ENCODE results near the gene SPHKAP.
"Not testable (repeated sequence)": the region's sequence is repeated elsewhere in the genome, so short reads cannot be mapped to it uniquely, and the experiment has no call there.

SPHKAP gene

DNA sequence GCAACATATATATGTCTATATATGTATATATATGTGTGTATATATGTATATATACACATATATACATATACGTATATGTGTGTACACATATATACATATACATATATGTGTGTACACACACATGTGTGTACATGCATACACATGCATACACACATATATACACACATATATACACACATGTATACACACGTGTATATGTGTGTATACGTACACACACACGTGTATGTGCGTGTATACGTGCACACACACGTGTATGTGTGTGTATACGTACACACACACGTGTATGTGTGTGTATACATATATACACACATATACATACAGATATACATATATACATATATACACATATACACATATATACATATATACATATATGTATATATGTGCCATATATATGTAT is 89.4 kb downstream of the SPHKAP start:
- DNase-seq, result no peak

DNA sequence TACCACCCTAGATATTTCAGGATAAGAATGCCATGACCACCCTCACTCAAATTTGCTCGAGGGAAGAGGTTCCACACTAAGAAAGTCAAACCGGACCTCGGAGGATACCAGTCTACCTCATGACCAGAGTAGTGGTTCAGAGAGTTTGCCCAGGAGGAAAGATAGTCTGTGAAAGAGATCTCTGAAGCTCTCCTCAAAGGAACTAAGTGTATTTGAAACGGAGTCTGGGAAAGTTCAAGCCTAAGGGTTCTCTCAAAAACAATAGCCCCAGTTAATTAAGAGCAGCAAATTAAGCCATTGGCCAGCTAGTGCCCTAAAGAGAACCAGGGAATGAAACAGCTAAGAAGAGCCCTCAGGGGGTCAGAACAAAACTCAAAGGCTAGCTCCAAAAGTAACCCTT is 94.9 kb downstream of the SPHKAP start:
- no peak for DNase-seq

DNA sequence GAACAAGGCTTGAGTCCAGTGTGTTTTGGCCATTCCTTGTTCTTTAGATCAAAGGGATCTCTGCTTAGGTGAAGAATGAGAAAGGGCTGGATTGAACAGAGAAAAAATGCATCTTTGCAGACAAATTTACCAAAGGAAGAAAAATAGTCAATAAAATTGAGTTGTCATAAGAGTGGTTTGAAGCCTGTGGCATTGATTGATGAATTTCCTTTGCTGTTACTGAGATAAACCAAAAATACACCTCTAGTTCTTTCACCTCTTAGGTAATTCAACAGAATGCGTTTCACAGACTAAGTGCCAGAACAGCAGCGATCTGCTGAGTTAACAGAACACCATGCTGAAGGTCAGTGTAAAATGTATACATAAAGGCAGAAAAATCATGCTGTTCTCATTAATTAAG is 96.8 kb downstream of the SPHKAP start:
- no peak for DNase-seq

DNA sequence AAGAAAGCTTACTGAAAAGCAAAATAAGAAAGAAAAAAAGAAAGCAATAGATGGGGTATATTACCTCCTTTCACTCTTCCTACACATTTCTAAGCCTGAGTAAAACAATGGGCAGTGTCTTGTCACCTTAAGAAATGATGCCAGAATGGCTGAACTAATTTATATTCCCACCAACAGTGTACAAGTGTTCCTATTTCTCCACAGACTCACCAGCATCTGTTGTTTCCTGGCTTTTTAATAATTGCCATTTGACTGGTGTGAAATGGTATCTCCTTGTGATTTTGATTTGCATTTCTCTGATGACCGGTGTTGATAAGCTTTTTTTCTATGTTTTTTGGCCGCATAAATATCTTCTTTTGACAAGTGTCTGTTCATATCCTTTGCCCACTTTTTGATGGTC is 98.4 kb downstream of the SPHKAP start:
- no peak for DNase-seq

DNA sequence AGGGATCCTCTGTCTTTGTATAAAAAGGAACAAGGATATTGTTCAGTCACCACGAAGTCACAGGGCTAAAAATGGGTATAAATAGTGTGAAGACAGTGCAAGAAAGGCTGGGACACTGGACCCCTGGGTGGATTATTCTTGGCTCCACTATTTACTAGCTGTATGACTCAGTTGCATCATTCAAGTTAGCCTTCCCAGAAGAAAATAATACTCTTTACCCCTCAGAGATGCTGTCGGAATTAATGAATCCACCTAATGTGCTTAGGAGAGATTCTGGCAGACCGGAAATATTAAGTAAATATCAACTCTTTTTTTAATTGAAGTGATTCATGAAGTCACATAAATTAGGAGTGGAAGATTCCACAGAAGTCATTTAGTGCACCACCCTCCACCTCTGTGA is 98.9 kb downstream of the SPHKAP start:
- DNase-seq, result no peak

DNA sequence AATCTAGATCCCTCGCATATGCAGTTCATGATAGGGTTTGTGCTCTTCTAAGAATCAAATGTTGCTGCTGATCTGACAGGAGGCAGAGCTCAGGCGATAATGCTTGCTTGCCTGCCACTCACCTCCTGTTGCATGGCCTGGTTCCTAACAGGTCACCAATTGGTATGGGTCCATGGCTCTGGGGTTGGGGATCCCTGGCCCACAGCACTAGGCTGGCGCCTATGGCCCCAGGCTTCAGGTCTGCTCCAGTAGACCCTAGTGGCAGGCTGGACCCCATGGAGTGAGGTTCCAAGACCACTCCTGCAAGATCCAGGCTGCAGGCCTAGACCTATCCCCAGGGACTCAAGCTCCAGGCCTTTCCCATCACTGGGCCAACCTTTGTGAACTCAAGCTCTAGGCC is 102.3 kb downstream of the SPHKAP start:
- no peak for DNase-seq

DNA sequence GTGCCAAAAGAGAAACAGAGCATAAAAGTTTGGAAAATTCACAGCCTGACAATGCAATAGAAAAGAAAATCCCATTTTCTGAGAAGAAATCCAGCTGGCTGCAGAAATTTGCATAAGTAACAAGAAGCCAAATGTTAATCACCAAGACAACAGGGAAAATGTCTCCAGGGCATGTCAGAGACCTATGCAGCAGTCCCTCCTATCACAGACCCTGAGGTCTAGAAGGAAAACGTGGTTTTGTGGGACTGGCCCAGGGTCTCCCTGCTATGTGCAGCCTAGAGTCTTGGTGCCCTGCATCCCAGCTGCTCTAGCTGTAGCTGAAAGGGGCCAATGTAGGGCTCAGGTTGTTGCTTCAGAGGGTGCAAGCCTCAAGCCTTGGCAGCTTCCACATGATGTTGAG is 104.8 kb downstream of the SPHKAP start:
- DNase-seq, result not testable (repeated sequence)

DNA sequence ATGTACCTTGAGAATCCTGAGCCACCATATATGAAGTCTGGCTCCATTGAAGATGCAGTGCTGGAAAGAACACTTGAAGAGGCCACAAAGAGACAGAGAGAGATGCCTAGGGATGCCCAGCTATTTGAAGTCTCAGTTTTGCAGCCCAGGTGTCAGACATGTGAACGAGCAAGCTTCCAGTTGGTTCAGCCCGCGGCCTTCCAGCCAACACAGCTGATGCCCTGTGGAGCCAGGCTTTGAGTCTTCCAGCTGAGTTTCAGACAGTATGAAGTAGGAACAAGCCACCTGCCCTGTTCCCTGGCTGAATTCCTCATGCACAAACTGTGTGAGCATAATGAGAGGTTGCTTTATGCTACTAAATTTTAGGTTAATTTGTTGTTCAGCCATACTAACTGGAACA is 108.8 kb downstream of the SPHKAP start:
- DNase-seq, result no peak

DNA sequence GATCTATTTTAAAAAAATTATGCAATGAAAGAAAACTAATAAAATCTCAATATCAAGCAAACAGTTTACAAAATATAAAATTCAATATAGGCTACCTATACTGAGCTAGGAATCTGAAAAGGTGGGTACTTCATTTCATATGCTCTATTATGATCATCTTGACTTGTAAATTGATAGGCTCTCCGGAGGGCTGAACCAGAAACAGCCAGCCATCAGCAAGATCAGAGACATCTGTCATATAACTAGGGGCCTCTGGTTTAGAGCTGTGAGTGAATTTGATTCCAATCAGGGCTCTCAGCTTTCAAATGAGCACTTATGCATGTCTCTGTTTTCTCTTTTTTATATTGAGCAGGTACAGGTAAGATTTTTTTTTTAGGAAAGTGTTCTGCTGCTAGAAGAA is 114.2 kb downstream of the SPHKAP start:
- DNase-seq, result no peak

DNA sequence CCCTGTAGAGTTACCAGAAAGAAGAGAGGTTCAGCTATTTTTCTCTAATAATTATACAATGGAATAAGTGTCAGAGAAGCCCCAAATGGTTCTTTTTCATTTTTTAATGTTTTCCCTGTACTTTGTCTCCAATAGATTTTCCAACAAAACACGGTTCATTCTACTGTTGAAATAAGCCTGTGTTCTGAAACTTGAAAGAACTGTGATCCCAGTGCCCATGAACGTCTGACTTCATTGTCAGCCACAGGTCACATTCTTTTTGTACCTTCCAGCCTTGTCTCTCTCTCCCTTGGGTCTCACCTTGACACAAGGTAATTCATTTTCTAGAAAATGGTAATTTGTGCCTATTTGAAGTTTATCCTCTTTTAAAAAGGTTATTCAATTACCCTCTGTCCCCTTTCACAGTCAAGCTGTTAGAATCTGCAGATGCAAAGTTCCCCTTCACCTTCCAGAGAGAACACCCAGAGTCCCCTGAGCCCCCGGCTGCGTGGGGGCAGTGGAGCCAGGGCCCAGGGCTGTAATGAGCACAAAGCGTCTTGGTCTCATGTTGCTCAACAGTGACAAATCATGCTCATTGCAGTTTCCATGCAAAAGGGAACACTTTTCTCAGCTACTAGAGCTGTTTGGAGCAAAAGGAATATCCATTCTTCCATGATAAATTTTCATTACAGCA is 115.2 kb downstream of the SPHKAP start:
- DNase-seq, result no peak

DNA sequence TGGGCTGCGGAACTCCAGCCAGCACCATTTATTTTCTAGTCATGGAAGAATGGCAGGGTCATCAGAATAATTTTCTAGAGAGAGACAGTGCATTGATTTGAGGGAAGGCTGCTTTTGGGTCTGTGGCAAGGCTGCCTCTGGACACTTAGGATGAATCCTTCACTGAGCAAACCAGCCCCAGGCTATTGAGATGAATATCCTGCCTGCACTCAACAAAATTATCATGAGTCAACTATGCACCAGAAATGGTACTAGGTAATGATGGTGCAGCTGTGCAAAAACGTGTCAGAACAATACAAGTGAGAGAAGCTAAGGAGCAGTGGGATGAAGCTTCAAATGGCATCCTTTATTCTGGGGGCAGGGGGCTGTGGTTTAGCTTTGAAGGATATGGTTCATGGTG is 115.8 kb downstream of the SPHKAP start:
- no peak for DNase-seq

DNA sequence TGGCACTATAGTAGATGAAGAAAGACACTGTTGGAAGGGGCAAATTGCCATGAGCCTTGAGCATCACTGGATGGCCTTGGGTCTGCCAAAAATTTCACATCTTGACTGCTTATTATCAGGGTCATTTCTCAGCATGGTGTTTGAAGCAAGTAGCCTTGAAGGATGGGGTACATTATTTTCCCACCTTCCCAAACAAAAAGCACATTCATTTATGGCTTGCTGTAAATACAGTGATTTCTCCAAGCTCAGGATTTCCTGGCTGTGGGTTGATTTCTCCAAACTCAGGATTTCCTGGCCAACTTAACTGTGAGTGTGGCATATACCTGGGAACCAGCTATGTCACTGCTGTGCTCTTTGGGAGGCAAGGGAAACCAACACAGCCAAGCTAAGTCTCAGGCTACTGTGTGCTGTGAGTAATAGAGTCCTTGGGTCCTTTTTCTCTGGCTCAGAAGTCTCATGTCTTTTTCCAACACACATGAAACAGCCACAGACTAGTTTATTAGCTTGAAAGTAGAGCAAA is 116.6 kb downstream of the SPHKAP start:
- DNase-seq, result no peak

DNA sequence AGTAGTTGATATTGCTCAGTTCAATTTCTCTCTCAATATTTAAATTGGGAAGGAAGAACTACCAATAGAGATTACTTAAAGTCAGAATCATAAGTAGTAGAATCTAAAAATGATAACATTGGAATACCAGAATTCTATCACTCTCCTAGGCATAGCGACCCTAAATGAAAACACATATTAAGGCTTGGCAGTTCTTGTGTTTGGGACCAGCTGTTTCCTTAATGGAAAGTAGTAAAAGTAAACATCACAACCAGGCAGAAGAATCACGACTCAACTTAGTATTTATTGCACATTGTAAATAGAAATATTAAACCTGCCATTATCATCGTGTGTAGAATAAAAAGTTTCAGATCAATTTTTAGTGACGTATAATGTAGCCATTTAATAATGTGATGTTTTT is 117.5 kb downstream of the SPHKAP start:
- DNase-seq, result no peak

DNA sequence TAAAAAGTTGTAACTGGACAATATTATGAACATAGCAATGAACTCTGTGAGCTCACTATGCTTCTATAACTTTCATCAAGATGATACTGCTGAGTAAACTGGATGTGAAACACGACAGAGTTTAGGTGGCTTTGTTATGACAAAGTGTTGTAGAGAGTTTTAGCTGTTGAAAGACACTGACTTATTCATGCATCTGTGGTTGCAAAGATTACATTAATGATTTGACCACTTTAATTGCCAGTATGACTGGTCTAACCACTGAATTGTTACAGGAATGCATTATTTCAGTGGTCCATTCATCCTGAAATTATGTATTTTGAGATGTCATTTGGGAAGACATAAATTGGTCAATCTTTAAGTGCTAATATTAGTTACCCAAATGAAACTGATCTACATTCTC is 117.9 kb downstream of the SPHKAP start:
- DNase-seq, result peak; percentile 3

DNA sequence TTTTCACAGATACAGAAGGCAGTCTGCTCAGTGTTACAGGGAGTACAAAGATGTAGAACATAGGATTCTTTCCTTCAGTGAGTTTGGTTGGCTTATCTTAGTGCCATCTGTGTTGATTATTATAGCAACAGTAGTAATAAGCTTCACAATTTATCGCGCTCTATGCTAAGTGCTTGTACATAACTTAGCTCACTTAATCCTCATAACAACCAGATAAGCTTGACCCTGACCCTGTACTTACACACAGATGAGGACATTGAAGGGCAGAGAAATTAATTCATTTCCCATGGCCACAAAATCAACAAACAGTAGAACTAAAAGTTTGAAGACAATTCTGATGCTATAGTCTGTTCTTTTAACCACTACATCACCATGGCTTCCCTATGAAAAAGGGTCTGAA is 121.8 kb downstream of the SPHKAP start:
- no peak for DNase-seq

DNA sequence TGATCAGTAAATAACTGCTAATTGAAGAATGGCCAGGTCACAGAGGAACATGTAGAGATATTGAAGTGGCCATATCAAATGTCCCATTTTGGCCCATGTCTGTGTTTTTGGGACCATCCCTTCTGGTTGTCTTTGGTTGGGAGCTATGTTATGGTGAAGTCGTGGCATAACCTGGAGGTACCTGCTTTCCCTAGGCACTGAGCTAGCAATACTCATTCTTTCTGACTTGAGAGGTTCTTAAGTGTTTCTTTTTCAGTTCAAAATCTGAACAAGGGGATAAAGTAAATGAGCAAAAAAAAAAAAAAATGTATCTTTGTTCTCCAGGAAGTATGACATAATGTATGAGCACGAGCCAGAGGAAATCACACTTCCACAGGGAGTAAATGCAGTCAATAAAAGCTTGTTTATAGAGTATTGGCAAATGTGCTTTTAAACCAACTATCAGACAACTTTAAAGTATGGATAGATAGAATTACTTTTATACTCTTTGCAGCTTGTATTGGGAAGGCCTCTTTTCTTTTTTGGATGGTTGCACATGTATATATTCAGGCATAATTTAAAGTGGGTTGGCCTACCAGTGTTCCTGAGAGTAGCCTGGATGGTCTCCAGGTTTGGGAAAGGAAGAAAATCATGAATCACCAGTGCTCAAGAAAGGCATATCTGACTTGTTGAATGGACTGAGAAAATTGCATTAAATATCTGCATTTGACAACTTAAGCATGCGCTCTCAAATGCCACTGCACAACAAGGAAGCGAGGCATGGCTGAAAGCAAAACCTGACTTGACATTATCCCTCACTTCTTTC is 125.0 kb downstream of the SPHKAP start:
- no peak for DNase-seq

DNA sequence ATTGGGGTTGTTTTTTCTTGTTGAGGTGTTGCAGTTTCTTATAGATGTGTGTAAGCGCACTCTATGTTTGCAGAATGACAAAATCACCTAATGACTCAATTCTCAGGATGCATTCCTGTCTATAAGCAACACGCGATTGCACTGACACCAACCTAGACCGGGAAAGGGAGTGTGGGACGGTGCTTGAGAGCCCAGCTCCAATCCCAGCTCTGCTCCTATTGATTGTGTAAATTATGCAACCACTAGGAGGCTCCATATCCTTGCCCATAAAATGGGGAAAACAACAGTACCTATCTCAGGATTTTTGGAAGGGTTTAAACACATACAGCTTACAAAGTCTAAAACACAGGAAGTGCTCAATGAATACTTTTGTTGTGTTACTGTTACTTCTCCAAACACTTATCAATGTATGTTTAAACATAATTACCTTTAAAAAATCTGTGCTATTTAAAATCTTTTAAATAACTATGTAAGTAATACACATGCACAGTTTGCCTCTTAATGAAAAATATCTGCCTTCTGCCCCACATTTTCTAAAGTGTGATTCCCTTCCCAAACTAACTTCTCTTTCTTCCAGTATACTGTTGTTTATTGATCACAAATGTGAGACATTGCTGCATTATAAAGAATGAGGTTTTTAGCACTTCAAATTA is 132.5 kb downstream of the SPHKAP start:
- DNase-seq, result peak; percentile 50

DNA sequence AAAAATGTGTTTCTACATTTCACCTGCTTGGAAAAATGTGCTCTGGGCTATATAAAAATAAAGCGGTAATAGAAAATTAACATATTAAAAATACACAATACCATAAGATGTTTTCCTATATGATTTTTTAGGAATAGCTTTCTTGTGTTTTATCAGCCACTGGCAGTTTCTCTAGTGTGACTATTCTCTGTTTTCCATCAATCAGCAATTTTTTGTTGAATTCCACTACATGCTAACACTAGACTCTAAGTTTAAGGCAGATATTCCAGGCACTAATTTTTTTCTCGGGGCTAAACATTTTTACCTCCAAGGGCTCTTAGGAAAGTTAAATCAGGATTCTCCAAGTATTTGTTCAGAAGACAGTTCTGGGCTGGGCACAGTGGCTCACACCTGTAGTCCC is 140.5 kb downstream of the SPHKAP start:
- no peak for DNase-seq

DNA sequence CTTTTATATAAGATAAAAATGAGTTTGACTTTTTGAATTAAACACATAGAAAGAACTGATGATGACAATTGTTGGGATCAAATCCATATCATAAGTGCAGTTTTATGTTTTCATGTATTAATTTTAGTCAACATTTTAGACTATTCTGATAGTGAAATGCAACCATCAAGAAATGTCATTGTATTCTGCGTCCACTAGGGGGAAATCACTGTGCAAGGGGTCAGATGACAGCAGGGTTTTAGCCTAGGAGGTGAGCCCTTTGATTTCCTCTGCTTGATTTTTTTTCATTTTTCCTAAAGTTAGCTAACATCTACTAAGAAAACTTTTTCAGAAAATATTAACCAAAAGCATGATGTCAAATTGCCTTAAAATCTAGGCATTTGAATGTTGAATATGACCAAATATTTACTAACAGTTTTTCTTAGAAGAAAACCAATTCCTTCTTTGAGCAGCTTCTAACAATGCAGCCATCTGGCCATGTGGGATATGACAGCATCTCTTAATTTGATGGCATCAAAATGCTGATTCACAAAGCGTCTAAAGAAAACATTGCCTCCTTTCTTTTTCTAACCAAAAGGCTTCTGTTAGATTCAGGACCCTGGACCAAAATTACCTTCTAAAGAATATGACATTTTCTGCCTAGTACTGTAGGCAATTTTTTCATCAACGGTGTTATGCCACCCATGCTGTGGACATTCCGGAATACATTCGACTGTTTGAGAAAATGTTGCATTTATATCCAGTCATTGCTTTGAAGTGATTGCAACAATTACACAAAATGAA is 141.5 kb downstream of the SPHKAP start:
- DNase-seq, result no peak

DNA sequence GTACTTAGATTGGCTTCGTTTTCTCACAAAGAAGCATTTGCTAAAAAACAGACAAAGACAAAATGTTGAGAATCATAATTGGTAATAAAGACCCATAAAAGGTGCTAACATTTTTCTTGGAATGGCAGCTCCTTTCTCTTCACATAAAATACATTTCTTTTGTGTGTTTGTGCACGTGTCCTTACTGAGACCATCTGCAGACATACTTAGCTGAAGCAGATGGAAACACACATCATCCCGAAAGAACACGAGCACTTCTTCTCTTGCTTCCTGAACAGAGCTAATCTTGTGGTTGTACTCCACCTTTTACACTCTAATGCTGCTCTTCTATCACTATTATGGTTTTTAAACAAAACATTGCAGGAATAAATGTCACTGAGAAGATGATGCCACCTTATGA is 142.5 kb downstream of the SPHKAP start:
- DNase-seq, result no peak

DNA sequence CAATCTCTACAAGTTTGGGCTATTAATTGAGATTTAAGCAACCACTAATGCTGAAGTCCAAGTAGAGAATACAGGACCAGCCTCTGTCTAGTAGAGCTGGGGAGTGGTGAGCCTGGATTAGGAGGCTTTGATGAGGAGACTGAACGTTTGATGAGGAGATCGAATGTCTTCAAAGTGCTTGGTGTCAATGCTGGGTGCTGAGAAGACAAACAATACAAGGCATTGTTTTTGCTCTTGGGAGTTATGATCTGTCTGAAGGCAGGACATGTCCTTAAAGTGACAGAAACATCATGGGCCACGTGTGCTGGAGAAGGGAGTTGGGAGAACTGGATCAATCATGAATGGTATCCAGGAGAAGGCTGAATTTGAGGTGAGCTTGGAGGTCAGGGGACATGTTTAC is 143.6 kb downstream of the SPHKAP start:
- no peak for DNase-seq

DNA sequence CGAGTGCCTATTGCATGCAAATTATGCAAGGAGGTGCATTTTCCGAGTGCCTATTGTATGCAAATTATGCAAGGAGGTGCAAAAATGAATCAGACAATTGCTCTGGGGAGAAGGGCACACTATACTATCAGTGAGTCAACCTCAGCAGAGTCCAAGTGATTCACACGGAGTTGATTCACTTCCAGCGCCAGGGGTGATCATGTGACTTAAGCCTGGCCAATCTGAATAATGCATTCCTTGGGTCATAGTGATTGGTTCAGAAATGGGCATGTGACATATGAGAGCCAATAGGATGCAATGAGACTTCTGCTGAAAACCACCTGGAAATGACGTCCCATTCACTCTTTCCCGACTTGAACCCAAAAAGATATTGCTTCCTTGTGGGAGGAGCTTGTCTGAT is 157.9 kb downstream of the SPHKAP start:
- no peak for DNase-seq

DNA sequence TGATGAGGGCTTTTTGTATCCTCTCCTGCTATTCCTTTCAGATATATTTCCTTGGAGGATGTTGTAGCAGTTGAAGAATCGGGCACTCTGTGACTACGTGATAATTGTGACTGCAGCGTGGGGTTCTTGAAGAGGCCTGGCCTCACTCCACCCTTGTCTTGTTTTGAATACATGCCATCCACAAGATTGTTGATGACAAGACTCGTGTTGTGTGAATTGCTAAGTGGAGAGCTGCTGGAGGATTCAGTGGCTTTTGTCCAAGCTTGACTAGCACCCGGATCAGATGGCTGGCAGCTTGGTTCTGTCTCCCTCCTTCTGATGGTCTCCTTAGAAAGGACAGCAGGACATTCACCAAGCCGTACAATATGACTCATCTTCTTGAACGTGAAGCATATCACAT is 163.2 kb downstream of the SPHKAP start:
- DNase-seq, result no peak

Data from fibroblast of skin of abdomen (primary cell).